HCT116 (cell line): ENCODE results near the gene MINK1. TPM values are rescaled to one million over a fixed set of nuclear protein-coding genes. Genes with fewer than 3 reads are reported as not detected.

Experiments used
- ATF3 ChIP-seq: IDR thresholded peaks from 2 replicates; pipeline ENCODE4 v1.6.1; 2012
- CBX3 ChIP-seq: IDR thresholded peaks from 2 replicates; pipeline ENCODE4 v1.6.1; 2012; ENCODE audit warnings: low read depth
- EGR1 ChIP-seq: IDR thresholded peaks from 2 replicates; pipeline ENCODE4 v1.6.1; 2012; ENCODE audit warnings: low read depth
- ELF1 ChIP-seq: IDR thresholded peaks from 2 replicates; pipeline ENCODE4 v1.6.1; 2012; ENCODE audit warnings: low read depth, borderline replicate concordance
- EZH2 ChIP-seq: fragments of 200-600 bp; sonication (generic); IDR thresholded peaks from 2 replicates; pipeline ENCODE4 v1.6.1; 2017; ENCODE audit warnings: antibody characterized with exemption, mixed run types
- MAX ChIP-seq: IDR thresholded peaks from 2 replicates; pipeline ENCODE4 v1.6.1; 2012
- REST ChIP-seq: IDR thresholded peaks from 2 replicates; pipeline ENCODE4 v1.6.1; 2012; ENCODE audit warnings: low read depth
- SRF ChIP-seq: IDR thresholded peaks from 2 replicates; pipeline ENCODE4 v1.6.1; 2012; ENCODE audit warnings: low read depth
- TCF7L2 ChIP-seq: IDR thresholded peaks from 2 replicates; pipeline ENCODE4 v1.7.0; 2011; ENCODE audit warnings: borderline replicate concordance, inconsistent platforms; ENCODE audit not compliant: insufficient read depth, insufficient read length; ENCODE audit errors: extremely low read depth
- ZNF274 ChIP-seq: fragments of 200-500 bp; sonication (Bioruptor generic); IDR thresholded peaks from 2 replicates; pipeline ENCODE4 v1.6.1; 2014; ENCODE audit warnings: mild to moderate bottlenecking, low read depth, low read length, inconsistent platforms
- total RNA-seq: library from RNA; stranded (reverse); gene quantifications from one replicate; pipeline ENCODE4 v1.2.1, GENCODE V29; 2021; ENCODE audit not compliant: unreplicated experiment

Gene MINK1
- total RNA-seq, 1 experiment from 2014 or later, result 85.2 TPM

- TF ChIP-seq EGR1 (no peak), CBX3 (no peak; the same call in 1 of the 2 replicates), MAX (peak; percentile 47; the same call in 1 of the 2 replicates), ZNF274 (no peak), EZH2 (no peak), ATF3 (no peak), SRF (no peak), REST (no peak), TCF7L2 (peak; percentile 8), ELF1 (no peak)
Measured at GRCh38 chr17:4945176-4945943, 112.2 kb downstream of the MINK1 start (continued).
